Omental fat pad (tissue), 4 donors: ENCODE measurements around the gene TTYH2. TPM values are rescaled to one million over a fixed set of nuclear protein-coding genes. Genes with fewer than 3 reads are reported as not detected.

Experiments used
- ATAC-seq: fragments of 150-250 bp; one replicate; pipeline ENCODE4 v1.9.1; 2016; ENCODE audit warnings: mild to moderate bottlenecking, moderate library complexity; ENCODE audit not compliant: low FRiP score
- DNase-seq: peaks from one replicate; pipeline ENCODE4 v3.0.0-alpha.2; 2019; ENCODE audit warnings: low spot score
- total RNA-seq, 4 donors: library from RNA; depleted of rRNA; stranded (reverse); fragments of >200 nt; gene quantifications; one replicate each; pipeline ENCODE4 v1.1.0, GENCODE V29; 2016
- TF ChIP-seq, protein P1 (sequence below), 3 donors: fragments of 450-650 bp; IDR thresholded peaks; one replicate each; pipeline ENCODE4 v1.5.1; 2016 to 2017; ENCODE audit warnings: antibody characterized with exemption in 3 of 3, mild to moderate bottlenecking in 3 of 3, moderate library complexity in 2 of 3

TTYH2 gene
- total RNA-seq, 4 donors from 2014 or later = 5.9 to 9.0 (median 7.9) TPM

- ATAC-seq (no peak), DNase-seq (no peak)
- TF ChIP-seq, protein P1, sequence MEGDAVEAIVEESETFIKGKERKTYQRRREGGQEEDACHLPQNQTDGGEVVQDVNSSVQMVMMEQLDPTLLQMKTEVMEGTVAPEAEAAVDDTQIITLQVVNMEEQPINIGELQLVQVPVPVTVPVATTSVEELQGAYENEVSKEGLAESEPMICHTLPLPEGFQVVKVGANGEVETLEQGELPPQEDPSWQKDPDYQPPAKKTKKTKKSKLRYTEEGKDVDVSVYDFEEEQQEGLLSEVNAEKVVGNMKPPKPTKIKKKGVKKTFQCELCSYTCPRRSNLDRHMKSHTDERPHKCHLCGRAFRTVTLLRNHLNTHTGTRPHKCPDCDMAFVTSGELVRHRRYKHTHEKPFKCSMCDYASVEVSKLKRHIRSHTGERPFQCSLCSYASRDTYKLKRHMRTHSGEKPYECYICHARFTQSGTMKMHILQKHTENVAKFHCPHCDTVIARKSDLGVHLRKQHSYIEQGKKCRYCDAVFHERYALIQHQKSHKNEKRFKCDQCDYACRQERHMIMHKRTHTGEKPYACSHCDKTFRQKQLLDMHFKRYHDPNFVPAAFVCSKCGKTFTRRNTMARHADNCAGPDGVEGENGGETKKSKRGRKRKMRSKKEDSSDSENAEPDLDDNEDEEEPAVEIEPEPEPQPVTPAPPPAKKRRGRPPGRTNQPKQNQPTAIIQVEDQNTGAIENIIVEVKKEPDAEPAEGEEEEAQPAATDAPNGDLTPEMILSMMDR (IDR thresholded peaks at IDR 0.05) = no peak
These were observed 57.0 kb downstream of the TTYH2 start for GRCh38 chr17:74270333-74270732.

GRCh38 chr17:74271281-74271680 lies 57.9 kb downstream of the TTYH2 start:
- TF ChIP-seq, protein P1 (IDR thresholded peaks at IDR 0.05) = no peak
- DNase-seq = no peak
- no peak for ATAC-seq

DNA sequence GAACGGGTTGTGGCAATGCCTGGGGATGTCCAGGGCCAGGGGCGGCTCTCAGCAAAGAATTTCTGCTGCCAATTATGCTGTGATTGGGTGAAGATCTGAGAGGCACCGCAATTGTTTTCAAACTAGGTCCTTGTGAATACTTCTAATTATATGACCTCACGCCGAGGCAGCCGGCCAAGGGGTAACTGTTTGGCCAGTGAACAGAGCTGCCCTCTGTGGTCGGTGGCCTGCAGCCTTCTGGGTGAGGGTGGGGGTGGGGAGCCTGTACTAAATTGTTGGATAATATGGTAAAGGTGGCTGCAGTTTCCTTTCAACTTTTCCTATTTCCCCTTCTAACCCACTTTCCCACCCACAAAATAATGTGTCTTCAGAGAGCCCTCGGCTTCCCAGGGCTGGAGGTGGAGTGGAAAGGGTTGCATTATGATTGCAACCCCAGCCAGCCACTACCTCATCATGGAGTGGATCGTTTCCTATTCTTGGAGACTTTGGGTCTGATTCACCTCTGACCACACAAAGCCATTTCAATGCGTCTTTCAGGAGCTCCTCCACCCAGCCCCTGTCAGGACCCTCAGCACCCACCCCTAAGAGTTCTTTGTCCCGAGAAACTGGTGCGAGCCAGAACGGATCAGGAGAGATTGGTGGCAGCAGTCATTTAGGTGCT lies 58.7 kb downstream of the TTYH2 start:
- TF ChIP-seq, protein P1 (IDR thresholded peaks at IDR 0.05) = no peak
- no peak for ATAC-seq
- no peak for DNase-seq

- TF ChIP-seq, protein P1 (IDR thresholded peaks at IDR 0.05) = no peak
- no peak for DNase-seq
- peak; percentile 63 for ATAC-seq
These were observed 59.4 kb downstream of the TTYH2 start for GRCh38 chr17:74272731-74273201.

GRCh38 chr17:74274060-74274708 lies 60.8 kb downstream of the TTYH2 start, which contains the start of gene DNAI2:
DNAI2 (plus strand) TSS chr17:74274234; CDS start chr17:74281818, 7,584 bp downstream.
- no peak for DNase-seq
- ATAC-seq = no peak
- TF ChIP-seq, protein P1 (IDR thresholded peaks at IDR 0.05) = no peak

DNA sequence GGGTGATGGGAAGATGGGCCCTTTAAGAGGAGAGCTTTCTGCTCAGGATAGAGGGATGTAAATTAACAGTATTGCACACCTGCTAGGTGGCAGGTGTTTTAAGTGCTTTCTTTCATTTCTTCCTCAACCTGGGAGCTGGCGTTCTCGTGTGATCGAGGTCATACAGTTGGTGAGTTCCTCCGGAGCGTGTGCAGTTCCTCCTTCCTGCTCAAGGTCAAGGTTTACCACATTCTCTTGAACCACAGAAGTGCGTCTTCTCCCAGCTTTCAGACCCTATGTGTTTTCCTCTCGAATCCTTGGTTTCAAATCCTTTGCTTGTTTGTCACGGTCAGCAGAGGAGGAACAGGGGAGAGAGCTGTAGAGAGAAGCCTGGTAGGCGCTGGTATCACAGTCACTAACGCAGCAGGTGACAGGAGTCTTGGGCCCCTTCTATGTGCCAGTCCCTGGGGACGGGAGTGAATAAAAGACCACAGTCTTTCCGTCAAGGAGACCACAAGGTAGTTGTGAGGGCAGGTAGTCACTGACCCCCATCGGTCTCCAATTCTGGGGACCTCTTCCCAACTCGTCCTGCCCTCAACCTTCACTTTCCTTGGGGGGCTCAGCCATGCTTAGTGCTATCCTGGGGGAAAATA lies 61.5 kb downstream of the TTYH2 start:
- TF ChIP-seq, protein P1 (IDR thresholded peaks at IDR 0.05) = no peak
- ATAC-seq = no peak

More for the DNA sequence above, 61.5 kb downstream of the TTYH2 start:
- no peak for DNase-seq
